Activated CD4-positive, alpha-beta memory T cell treated with anti-CD3 and anti-CD28 coated beads, Interleukin-2, amount 10 ng/mL, durations not matched to agents 7 days and 5 days (primary cell): ENCODE data around the gene NAT10. TPM values are rescaled to one million over a fixed set of nuclear protein-coding genes. Genes with fewer than 3 reads are reported as not detected.
A peak's percentile ranks its signal among the peaks of the same experiment; 100 is the strongest.

ENCODE experiments used
- CTCF ChIA-PET: fragments of 350-600 bp; sonication (Branson Sonifier 250); formaldehyde crosslinking; loops from one replicate; lab custom pipeline; 2021; ENCODE audit warnings: antibody characterized with exemption, inconsistent platforms; lab: Charles Lee
- POLR2A ChIA-PET: fragments of 350-600 bp; sonication (Branson Sonifier 250); formaldehyde crosslinking; loops from one replicate; lab custom pipeline; 2021; ENCODE audit warnings: antibody characterized with exemption; lab: Charles Lee
- DNase-seq: peaks from one replicate; pipeline ENCODE4 v3.0.0-alpha.2; 2020
- H3K27ac Mint-ChIP-seq: one replicate; pipeline ENCODE4 v1.8.0; 2021; ENCODE audit warnings: mild to moderate bottlenecking, mixed read lengths
- H3K27me3 Mint-ChIP-seq: one replicate; pipeline ENCODE4 v1.8.0; 2021; ENCODE audit warnings: mixed read lengths
- H3K36me3 Mint-ChIP-seq: one replicate; pipeline ENCODE4 v1.8.0; 2021; ENCODE audit warnings: low read depth, mixed read lengths
- H3K4me1 Mint-ChIP-seq: one replicate; pipeline ENCODE4 v1.8.0; 2021; ENCODE audit warnings: mixed read lengths
- H3K4me3 Mint-ChIP-seq: one replicate; pipeline ENCODE4 v1.8.0; 2021; ENCODE audit warnings: mild to moderate bottlenecking, mixed read lengths
- H3K9me3 Mint-ChIP-seq: one replicate; pipeline ENCODE4 v1.8.0; 2021; ENCODE audit warnings: mixed read lengths
- total RNA-seq, 2 experiments: library from RNA; stranded (reverse); gene quantifications; one replicate each; pipeline ENCODE4 v1.2.3, GENCODE V29; 2021

NAT10 gene
- total RNA-seq, 2 experiments from 2014 or later, result 52.9 to 57.8 TPM

DNA sequence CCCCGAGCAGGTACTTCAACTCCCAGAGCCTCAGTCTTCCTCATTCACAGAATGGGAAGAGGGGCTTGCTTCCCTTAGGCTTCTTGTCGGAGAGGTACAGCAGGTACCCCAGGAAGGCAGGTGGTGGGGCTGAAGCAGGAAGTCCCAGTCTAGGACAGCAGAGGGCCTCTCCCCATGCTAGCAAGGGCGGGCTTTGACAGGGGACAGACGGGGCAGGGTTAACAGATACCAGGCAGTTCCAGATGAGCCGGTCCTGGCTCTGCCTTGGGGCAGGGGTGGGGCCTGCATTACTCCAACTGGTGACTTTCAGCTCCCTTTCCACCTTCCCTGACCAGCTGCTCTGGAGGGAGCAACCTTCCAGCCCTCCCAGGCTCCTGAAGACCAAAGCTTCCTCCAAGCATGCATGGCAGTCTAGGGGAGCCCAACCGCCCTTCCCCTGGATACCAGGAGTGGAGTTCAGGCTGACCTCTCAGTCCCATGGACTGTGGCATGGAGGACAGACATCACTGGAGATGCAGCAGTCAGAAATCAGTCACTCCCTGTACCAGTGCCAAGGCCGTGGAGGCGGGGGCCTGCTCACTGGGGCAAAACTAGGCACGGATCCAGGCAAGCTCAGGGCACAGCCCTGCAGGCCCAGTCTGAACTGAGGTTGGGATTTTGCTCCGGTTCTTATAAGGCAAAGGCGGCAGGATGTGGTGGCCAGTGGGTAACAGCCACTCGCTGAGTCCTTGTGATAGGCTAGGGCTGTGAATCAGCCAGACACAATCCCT lies 60.5 kb downstream of the NAT10 start:
- Mint-ChIP-seq H3K4me1 (peaks cover 10% of the 10 kb centered on the region), H3K27me3 (no peaks in the 10 kb centered on the region), H3K4me3 (no peak overlapping the region), H3K36me3 (no peaks in the 10 kb centered on the region), H3K9me3 (no peaks in the 10 kb centered on the region), H3K27ac (no peak overlapping the region)
- no peak for DNase-seq
- ChIA-PET CTCF (no interaction called here), POLR2A (no interaction called here)

DNA sequence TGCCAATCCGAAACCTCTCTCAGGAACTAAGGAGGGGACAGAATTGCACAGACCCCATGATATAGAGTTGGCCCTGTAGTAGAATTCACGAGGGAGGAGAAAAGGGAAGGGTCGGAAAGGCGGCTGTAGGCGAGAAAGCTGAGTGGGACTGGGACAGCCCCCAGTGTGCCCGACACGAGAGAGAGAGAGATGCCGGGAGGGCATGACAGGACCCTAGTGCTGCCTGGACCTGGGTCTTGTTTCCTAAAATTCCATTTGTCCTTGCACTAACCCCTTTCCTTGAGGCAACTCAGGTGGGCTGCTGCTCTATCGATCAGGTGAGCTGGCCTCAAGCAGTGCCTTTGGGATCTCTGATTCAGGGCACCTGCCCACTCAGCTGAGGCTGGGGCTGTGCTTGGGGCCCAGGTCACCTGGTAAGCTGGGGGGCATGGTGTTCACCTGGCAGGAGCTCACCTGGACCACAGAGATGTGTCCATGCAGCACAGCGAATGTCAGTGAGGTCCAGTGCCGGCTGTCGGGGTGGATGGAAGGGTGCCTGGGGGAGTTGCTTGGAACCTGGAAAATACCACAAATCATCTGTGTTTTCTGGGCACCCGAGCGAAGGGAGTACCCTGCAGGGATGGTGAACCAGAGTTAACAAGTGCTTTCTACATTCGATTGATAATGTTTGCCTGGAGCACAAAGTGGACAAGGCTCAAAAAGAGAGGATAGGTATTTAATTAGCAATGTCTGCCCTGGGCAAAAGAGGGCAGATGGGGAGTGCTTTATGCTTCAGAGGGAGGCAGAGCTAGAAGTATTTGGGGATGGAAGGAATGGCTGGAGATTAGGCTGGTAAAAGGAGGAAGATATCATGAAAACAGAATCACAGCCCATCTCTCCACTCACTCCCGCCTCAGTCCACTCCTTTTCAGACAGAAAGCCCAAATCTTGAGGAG lies 61.6 kb downstream of the NAT10 start:
- ChIA-PET POLR2A (no interaction called here), CTCF (no interaction called here)
- no peak for DNase-seq
- peaks cover under 1% of the 10 kb centered on the region for H3K4me1 Mint-ChIP-seq
- no peaks in the 10 kb centered on the region for H3K9me3 Mint-ChIP-seq
- no peak overlapping the region for H3K4me3 Mint-ChIP-seq
- H3K36me3 Mint-ChIP-seq, result no peaks in the 10 kb centered on the region
- H3K27ac Mint-ChIP-seq, result no peak overlapping the region
- H3K27me3 Mint-ChIP-seq, result no peaks in the 10 kb centered on the region

GRCh38 chr11:34167961-34168360 lies 62.5 kb downstream of the NAT10 start:
- no peaks in the 10 kb centered on the region for H3K4me1 Mint-ChIP-seq
- no peaks in the 10 kb centered on the region for H3K36me3 Mint-ChIP-seq
- H3K4me3 Mint-ChIP-seq, result no peak overlapping the region
- POLR2A ChIA-PET, result interaction anchor here (1.2 kb wide), 1 partner anchor 13 kb away, joined by 3 read pairs; no protein-coding TSS in a partner anchor
- no peaks in the 10 kb centered on the region for H3K27me3 Mint-ChIP-seq
- H3K9me3 Mint-ChIP-seq, result no peaks in the 10 kb centered on the region
- CTCF ChIA-PET, result interaction anchor here (0.9 kb wide), 1 partner anchor 190 kb away, joined by 3 read pairs; the partner anchor contains the start of gene ABTB2
- DNase-seq, result no peak
- H3K27ac Mint-ChIP-seq, result no peak overlapping the region

- no peaks in the 10 kb centered on the region for H3K36me3 Mint-ChIP-seq
- ChIA-PET POLR2A (interaction anchor here (1.2 kb wide), 1 partner anchor 12 kb away, joined by 3 read pairs; no protein-coding TSS in a partner anchor), CTCF (interaction anchor here (0.9 kb wide), 1 partner anchor 189 kb away, joined by 3 read pairs; the partner anchor contains the start of gene ABTB2)
- H3K4me1 Mint-ChIP-seq, result peaks cover 2% of the 10 kb centered on the region
- no peak overlapping the region for H3K4me3 Mint-ChIP-seq
- no peak for DNase-seq
- no peak overlapping the region for H3K27ac Mint-ChIP-seq
- no peaks in the 10 kb centered on the region for H3K9me3 Mint-ChIP-seq
- no peaks in the 10 kb centered on the region for H3K27me3 Mint-ChIP-seq
Measured at GRCh38 chr11:34168642-34169420, 63.4 kb downstream of the NAT10 start.

DNA sequence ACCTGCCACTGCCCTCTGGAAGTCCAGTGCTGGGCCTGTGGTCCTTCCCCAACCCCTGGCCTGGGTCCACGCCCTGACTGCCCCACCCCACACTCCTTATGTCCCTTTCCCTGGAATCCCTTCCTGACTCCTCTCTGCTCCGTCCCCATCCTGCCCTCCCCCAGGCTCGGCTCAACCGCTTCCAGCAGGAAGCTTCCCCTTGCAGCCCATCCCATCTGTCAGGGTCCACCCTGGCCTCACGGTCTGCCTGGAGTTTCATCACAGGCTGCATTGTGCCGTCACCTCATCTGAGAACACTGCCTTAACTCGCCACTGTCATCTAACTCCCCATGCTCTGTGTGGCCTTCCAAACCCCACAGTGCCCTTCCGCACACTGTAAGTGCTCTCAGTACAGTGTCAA lies 64.3 kb downstream of the NAT10 start:
- Mint-ChIP-seq H3K27me3 (no peaks in the 10 kb centered on the region), H3K36me3 (no peaks in the 10 kb centered on the region), H3K9me3 (no peaks in the 10 kb centered on the region), H3K4me1 (peaks cover 5% of the 10 kb centered on the region), H3K27ac (no peak overlapping the region), H3K4me3 (no peak overlapping the region)
- no peak for DNase-seq
- CTCF ChIA-PET, result interaction anchor here (6.5 kb wide), 1 partner anchor 186 kb away, joined by 129 read pairs; the partner anchor contains the start of gene ABTB2
- POLR2A ChIA-PET, result interaction anchor here (1.8 kb wide), 1 partner anchor 188 kb away, joined by 11 read pairs; the partner anchor contains the start of gene ABTB2

- H3K4me1 Mint-ChIP-seq, result peaks cover 24% of the 10 kb centered on the region
- H3K27ac Mint-ChIP-seq, result no peak overlapping the region
- H3K9me3 Mint-ChIP-seq, result no peaks in the 10 kb centered on the region
- no peak for DNase-seq
- H3K4me3 Mint-ChIP-seq, result no peak overlapping the region
- CTCF ChIA-PET, result interaction anchor here (1.2 to 6.5 kb wide), 4 partner anchors 10 to 183 kb away, joined by 3 to 129 read pairs (median 21); partner anchors contain the start of gene ABTB2
- H3K36me3 Mint-ChIP-seq, result no peaks in the 10 kb centered on the region
- POLR2A ChIA-PET, result no interaction called here
- peaks cover 3% of the 10 kb centered on the region for H3K27me3 Mint-ChIP-seq
Measured at GRCh38 chr11:34173050-34173449, 67.6 kb downstream of the NAT10 start.

- DNase-seq, result peak; percentile 84
- Mint-ChIP-seq H3K36me3 (no peaks in the 10 kb centered on the region), H3K4me1 (peaks cover 24% of the 10 kb centered on the region), H3K27me3 (peaks cover 3% of the 10 kb centered on the region), H3K27ac (no peak overlapping the region), H3K9me3 (no peaks in the 10 kb centered on the region), H3K4me3 (peak overlapping the region; percentile 44)
- POLR2A ChIA-PET, result interaction anchor here (0.7 to 3.1 kb wide), 11 partner anchors 10 to 197 kb away, joined by 3 to 33 read pairs (median 4); partner anchors contain the start of genes ABTB2 and NAT10
- CTCF ChIA-PET, result interaction anchor here (0.6 to 6.5 kb wide), 64 partner anchors 9 to 711 kb away, joined by 3 to 129 read pairs (median 4); partner anchors contain the start of genes ABTB2 and NAT10
Measured at GRCh38 chr11:34174412-34175041, 69.1 kb downstream of the NAT10 start.

DNA sequence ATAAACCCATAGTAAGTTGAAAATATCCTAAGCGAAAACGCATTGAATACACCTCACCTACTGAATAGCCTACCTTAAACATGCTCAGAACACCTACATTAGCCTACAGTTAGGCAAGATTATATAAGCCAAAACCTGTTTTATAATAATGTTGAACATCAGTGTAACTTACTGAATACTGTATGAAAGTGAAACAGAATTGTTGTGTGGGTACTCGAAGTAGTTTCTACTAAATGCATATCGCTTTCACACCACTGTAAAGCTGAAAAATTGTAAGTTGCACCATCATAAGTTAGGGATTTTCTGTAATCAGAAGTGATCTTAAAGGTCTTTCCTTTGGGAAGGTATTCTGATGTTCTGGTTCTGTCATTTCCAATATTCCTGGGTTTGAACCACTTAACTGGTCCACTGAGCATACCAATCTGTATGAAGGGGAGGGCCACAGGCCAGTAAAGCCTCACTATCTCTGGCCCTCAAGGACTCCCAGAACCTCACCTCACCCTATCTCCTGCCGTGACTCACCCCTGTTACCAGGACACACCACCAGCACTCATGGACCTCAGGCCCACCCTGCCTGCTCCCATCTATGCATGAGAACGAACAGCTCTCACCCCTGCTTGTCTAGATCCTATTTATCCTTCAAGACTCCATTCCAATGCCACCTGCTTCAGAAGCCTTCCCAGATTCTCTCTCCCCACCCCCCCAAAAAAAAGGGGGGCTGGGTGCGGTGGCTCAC lies 70.0 kb downstream of the NAT10 start:
- no peak overlapping the region for H3K27ac Mint-ChIP-seq
- peaks cover 26% of the 10 kb centered on the region for H3K4me1 Mint-ChIP-seq
- POLR2A ChIA-PET, result interaction anchor here (1.1 to 3.1 kb wide), 4 partner anchors 34 to 182 kb away, joined by 3 to 33 read pairs (median 4); partner anchors contain the start of gene ABTB2
- H3K36me3 Mint-ChIP-seq, result no peaks in the 10 kb centered on the region
- no peak overlapping the region for H3K4me3 Mint-ChIP-seq
- H3K27me3 Mint-ChIP-seq, result peaks cover 3% of the 10 kb centered on the region
- no peak for DNase-seq
- CTCF ChIA-PET, result interaction anchor here (0.7 to 6.5 kb wide), 14 partner anchors 8 to 317 kb away, joined by 3 to 129 read pairs (median 6); partner anchors contain the start of gene ABTB2
- no peaks in the 10 kb centered on the region for H3K9me3 Mint-ChIP-seq

DNA sequence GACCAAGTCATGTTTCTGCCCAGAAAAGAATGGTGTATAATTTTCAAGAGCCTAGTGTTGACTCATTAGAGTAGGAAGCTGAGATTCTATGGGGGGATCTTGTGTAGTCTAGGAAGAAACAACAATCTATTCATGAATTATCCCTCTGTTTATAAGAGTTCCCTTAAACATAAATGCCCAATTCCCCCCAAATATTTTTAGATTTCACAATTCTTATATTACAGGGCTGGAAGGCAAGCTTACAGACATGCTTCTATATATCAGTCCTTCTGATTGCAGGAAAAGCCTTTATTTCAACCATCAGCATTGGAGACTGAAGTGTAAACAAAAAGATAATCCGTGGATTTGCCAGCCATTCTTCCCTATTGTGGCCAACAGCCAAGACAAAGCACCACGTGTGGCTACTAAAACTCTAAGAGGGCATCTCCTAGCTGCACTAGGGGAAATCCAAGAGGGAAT lies 71.4 kb downstream of the NAT10 start:
- DNase-seq, result no peak
- Mint-ChIP-seq H3K27me3 (peaks cover 3% of the 10 kb centered on the region), H3K4me3 (no peak overlapping the region), H3K4me1 (peaks cover 35% of the 10 kb centered on the region), H3K9me3 (no peaks in the 10 kb centered on the region), H3K27ac (no peak overlapping the region), H3K36me3 (no peaks in the 10 kb centered on the region)
- ChIA-PET POLR2A (interaction anchor here (1.0 to 3.1 kb wide), 2 partner anchors 71 to 181 kb away, joined by 3 to 33 read pairs; partner anchors contain the start of gene ABTB2), CTCF (interaction anchor here (0.9 kb wide), 1 partner anchor 181 kb away, joined by 5 read pairs; the partner anchor contains the start of gene ABTB2)

DNA sequence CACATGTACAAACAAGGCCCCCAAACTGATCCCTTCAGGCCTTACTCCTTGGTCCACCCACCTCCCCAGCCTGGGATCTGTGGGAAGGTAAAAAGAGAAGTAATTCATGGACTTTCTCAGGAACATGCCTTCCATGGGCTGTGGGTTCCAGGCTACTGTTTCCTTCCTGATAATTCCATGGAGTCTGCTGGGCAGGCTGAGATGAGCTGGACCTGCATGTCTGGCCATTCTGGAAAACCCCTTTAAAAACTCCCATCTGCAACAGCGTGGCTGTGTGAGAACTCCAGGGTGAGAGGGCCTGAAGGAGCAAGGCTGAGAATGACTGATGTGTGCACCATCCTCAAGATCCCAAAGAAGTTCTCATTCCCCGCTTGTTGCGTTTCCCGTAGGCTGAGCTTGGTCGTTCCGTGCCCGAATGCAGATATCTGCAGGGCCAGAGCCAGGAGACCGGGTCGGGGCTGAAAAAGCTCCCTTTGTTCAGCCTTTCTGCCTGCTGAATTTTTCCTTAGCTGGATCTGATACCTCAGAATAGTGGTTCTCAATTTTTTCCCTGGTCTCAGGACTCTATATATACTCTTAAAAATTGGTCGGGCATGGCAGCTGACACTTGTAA lies 72.9 kb downstream of the NAT10 start:
- ChIA-PET POLR2A (interaction anchor here (1.3 kb wide), 1 partner anchor 179 kb away, joined by 5 read pairs; the partner anchor contains the start of gene ABTB2), CTCF (interaction anchor here (0.8 kb wide), 1 partner anchor 179 kb away, joined by 3 read pairs; the partner anchor contains the start of gene ABTB2)
- Mint-ChIP-seq H3K4me3 (no peak overlapping the region), H3K4me1 (peaks cover 38% of the 10 kb centered on the region), H3K27ac (no peak overlapping the region), H3K36me3 (no peaks in the 10 kb centered on the region), H3K9me3 (no peaks in the 10 kb centered on the region), H3K27me3 (peaks cover 3% of the 10 kb centered on the region)
- no peak for DNase-seq
